NCI-H1105 treated with DMSO at 0.1 percent for 48 hours (cell line): ENCODE measurements around the gene MED16.
"Not testable (repeated sequence)": the region's sequence is repeated elsewhere in the genome, so short reads cannot be mapped to it uniquely, and the experiment has no call there.

Source experiments
- DNase-seq: peaks from one replicate; lab custom pipeline; 2025; lab: John Stamatoyannopoulos, UW

MED16 gene

GRCh38 chr19:911197-912033, 18.4 kb upstream of the MED16 start:
- no peak for DNase-seq

GRCh38 chr19:907183-907853, 14.3 kb upstream of the MED16 start:
- no peak for DNase-seq

GRCh38 chr19:906480-906879, 13.5 kb upstream of the MED16 start:
- DNase-seq: no peak

GRCh38 chr19:904545-904944, 11.6 kb upstream of the MED16 start:
- DNase-seq: no peak

- DNase-seq: no peak
These were observed 10.3 kb upstream of the MED16 start for GRCh38 chr19:903266-903797.

- no peak for DNase-seq
These were observed 9.6 kb upstream of the MED16 start for GRCh38 chr19:902446-903226.

- DNase-seq: no peak
These were observed 9.0 kb upstream of the MED16 start for GRCh38 chr19:902093-902370.

GRCh38 chr19:901216-902092, 8.5 kb upstream of the MED16 start:
- no peak for DNase-seq

- DNase-seq: no peak
These were observed 7.5 kb upstream of the MED16 start for GRCh38 chr19:900302-901111.

- DNase-seq: no peak
These were observed 7.0 kb upstream of the MED16 start for GRCh38 chr19:900043-900301.

- DNase-seq: no peak
These were observed 6.5 kb upstream of the MED16 start for GRCh38 chr19:899336-900042.

GRCh38 chr19:898663-899062, 5.7 kb upstream of the MED16 start:
- peak; percentile 72 for DNase-seq

- DNase-seq: no peak
These were observed 4.6 kb upstream of the MED16 start for GRCh38 chr19:897442-898039.

- no peak for DNase-seq
These were observed 4.0 kb upstream of the MED16 start for GRCh38 chr19:896999-897398.

- DNase-seq: no peak
These were observed 3.4 kb upstream of the MED16 start for GRCh38 chr19:896434-896833.

GRCh38 chr19:892243-892893, 619 bp downstream of the MED16 start:
- DNase-seq: no peak

- DNase-seq: not testable (repeated sequence)
These were observed 1.4 kb downstream of the MED16 start for GRCh38 chr19:891421-892200.

- no peak for DNase-seq
These were observed 2.2 kb downstream of the MED16 start for GRCh38 chr19:890831-891230.
